ENCODE results near the gene RFWD3.

- 0 out of 4 replicates have a peak, but pooled peaks of 1 of the 2 experiments have one; percentile 37 for TF ChIP-seq REST (IDR thresholded peaks at IDR 0.05; ENCODE audit: insufficient read depth in 1 of 2, low read depth in 2 of 2, low read length in 2 of 2)
- TF ChIP-seq POLR2AphosphoS5 (IDR thresholded peaks at IDR 0.05; ENCODE audit: low read depth, low read length) = peak; percentile 83
- TF ChIP-seq TAF1 (IDR thresholded peaks at IDR 0.05; ENCODE audit: borderline replicate concordance, insufficient read depth, low read length) = peak; percentile 80; the same call in 1 of the 2 replicates
Observed at GRCh38 chr16:74666425-74667254, at the start of gene RFWD3.

Data from PFSK-1 (cell line).